ENCODE data around the gene LRRFIP2. TPM values are rescaled to one million over a fixed set of nuclear protein-coding genes. Genes with fewer than 3 reads are reported as not detected.

LRRFIP2 gene, protein sequence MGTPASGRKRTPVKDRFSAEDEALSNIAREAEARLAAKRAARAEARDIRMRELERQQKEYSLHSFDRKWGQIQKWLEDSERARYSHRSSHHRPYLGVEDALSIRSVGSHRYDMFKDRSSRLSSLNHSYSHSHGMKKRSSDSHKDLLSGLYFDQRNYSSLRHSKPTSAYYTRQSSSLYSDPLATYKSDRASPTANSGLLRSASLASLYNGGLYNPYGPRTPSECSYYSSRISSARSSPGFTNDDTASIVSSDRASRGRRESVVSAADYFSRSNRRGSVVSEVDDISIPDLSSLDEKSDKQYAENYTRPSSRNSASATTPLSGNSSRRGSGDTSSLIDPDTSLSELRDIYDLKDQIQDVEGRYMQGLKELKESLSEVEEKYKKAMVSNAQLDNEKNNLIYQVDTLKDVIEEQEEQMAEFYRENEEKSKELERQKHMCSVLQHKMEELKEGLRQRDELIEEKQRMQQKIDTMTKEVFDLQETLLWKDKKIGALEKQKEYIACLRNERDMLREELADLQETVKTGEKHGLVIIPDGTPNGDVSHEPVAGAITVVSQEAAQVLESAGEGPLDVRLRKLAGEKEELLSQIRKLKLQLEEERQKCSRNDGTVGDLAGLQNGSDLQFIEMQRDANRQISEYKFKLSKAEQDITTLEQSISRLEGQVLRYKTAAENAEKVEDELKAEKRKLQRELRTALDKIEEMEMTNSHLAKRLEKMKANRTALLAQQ
- 49.8 to 61.0 TPM (median 54.8 TPM) in 5 replicates for total RNA-seq (2022; extraction: Qiagen RNA extraction; ENCODE audit: low read depth)

DNA sequence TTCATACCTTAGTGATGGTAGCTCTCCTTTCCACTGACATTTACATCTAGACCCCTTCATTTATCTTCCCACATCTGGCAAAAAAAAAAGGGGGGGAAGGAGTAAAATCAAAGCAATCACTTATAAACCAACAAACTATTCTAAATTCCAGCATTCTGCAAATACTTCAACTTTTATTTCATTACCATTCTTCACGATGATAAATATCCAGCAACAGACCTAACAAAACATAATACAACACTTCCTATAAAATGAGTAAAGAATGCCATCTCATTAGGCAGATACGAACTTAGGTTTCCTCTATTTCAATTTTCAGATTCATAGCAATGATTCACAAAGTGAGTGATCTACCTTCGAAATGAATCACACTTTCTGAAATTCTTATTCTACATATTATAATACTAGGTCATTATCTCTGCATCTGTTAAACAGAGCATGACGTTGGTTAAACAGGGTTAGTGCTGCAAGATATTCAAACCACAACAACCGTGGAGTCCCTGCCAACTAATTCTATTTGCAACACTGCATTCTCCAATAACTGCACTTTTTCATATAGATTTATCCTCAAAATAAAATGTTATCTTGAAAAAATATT, at the start of gene LRRFIP2:
LRRFIP2 (minus strand) TSS at position 51 of the 595 bp plus-strand sequence. CDS start 25,599 bp downstream, outside the sequence.

Other genes with a start within 250 kb of the LRRFIP2 start
- gene TRANK1, start 229.5 kb downstream of the LRRFIP2 start, total RNA-seq (2022; extraction: Qiagen RNA extraction; ENCODE audit: low read depth), result 1.5 to 3.1 TPM (median 1.7 TPM) in 5 replicates
- 4.9 to 7.4 TPM (median 5.9 TPM) in 5 replicates for gene EPM2AIP1, start 181.5 kb downstream of the LRRFIP2 start, total RNA-seq (2022; extraction: Qiagen RNA extraction; ENCODE audit: low read depth)
- gene MLH1, start 181.1 kb downstream of the LRRFIP2 start, total RNA-seq (2022; extraction: Qiagen RNA extraction; ENCODE audit: low read depth), result 32.5 to 39.1 TPM (median 32.9 TPM) in 5 replicates
- gene GOLGA4, start 68.7 kb upstream of the LRRFIP2 start, total RNA-seq (2022; extraction: Qiagen RNA extraction; ENCODE audit: low read depth), result 32.3 to 38.3 TPM (median 33.6 TPM) in 5 replicates

Measured in A549 treated with CpdA at 1 μM for 4 hours (cell line).